ENCODE data around the gene MRPL21. TPM values are rescaled to one million over a fixed set of nuclear protein-coding genes. Genes with fewer than 3 reads are reported as not detected.
A peak's percentile ranks its signal among the peaks of the same experiment; 100 is the strongest.

Gene MRPL21
- total and polyA plus RNA-seq, 2 donors (not counting 1 experiment from before 2014, with no cell fraction given): 23.8 to 35.8 TPM

GRCh38 chr11:68928136-68928880 is 24.7 kb upstream of the MRPL21 start:
- H3K4me1 ChIP-seq (ENCODE audit: control insufficient read depth in 2 of 2, insufficient read depth in 2 of 2, low read length in 2 of 2): peaks cover 7 to 11% of the 10 kb centered on the region in 2 donors
- Mint-ChIP-seq H3K4me1 (peaks cover 12% of the 10 kb centered on the region), H3K4me3 (no peak overlapping the region), H3K27ac (peak overlapping the region; percentile 32), H3K9me3 (ENCODE audit: insufficient read depth) (peaks cover 7% of the 10 kb centered on the region), H3K27me3 (no peaks in the 10 kb centered on the region)
- POLR2A ChIA-PET: no interaction called here
- DNase-seq: no peak
- peaks cover 7 to 22% (median 12%) of the 10 kb centered on the region in 3 donors for H3K9me3 ChIP-seq (ENCODE audit: control extremely low read depth in 1 of 3, control insufficient read depth in 2 of 3, insufficient read depth in 1 of 3, low read length in 2 of 3)
- ATAC-seq (ENCODE audit: low read depth): no peak
- H3K27ac ChIP-seq (ENCODE audit: low read length in 2 of 2): no peak overlapping the region
- peaks cover 11% of the 10 kb centered on the region for H3K79me2 ChIP-seq (ENCODE audit: control insufficient read depth, insufficient read depth, low read length)
- no peak overlapping the region for H2AFZ ChIP-seq (ENCODE audit: insufficient read depth, low read depth, low read length, poor library complexity, severe bottlenecking)
- peaks cover 19 to 63% of the 10 kb centered on the region in 2 experiments for H3K36me3 ChIP-seq (replicated peaks in 1 of 2; ENCODE audit: control extremely low read depth in 1 of 2, control insufficient read depth in 1 of 2, extremely low read depth in 1 of 2, insufficient read depth in 2 of 2, low read length in 1 of 2)
- WGBS (ENCODE audit: insufficient coverage): 97% methylated on average over 6 of the region's 6 CpGs
- no peak overlapping the region for H3K9ac ChIP-seq (ENCODE audit: low read length)
- H3K4me2 ChIP-seq (replicated peaks; ENCODE audit: low read depth, low read length, poor library complexity, severe bottlenecking): no peak overlapping the region
- intact Hi-C loops (cut with micrococcal nuclease): no loop called here
- CTCF ChIA-PET: no interaction called here
- TF ChIP-seq EZH2 (IDR thresholded peaks at IDR 0.05; ENCODE audit: borderline replicate concordance, insufficient read depth, low read depth, low read length, poor library complexity, severe bottlenecking) (no peak), CTCF (IDR thresholded peaks at IDR 0.05) (no peak)
- no peaks in the 10 kb centered on the region for H3K27me3 ChIP-seq (replicated peaks in 1 of 4; ENCODE audit: control extremely low read depth in 1 of 4, control insufficient read depth in 3 of 4, insufficient read depth in 4 of 4, low read length in 3 of 4)
- H3K4me3 ChIP-seq (ENCODE audit: control extremely low read depth in 1 of 5, extremely low read depth in 1 of 5, insufficient read depth in 1 of 5, low read depth in 2 of 5, low read length in 4 of 5): no peak overlapping the region
- no peaks in the 10 kb centered on the region for H4K20me1 ChIP-seq (ENCODE audit: control insufficient read depth, insufficient read depth, low read length, poor library complexity, severe bottlenecking)
